GM18499 (cell line): ENCODE results near the gene TBX20.
"Not testable (repeated sequence)": the region's sequence is repeated elsewhere in the genome, so short reads cannot be mapped to it uniquely, and the experiment has no call there.

Experiments used
- ATAC-seq: cut with Tn5 transposase; IDR thresholded peaks from one replicate; pipeline ENCODE4 v1.9.1; 2021; ENCODE audit warnings: moderate number of reproducible peaks; ENCODE audit not compliant: insufficient read depth, unreplicated experiment

TBX20 gene

GRCh38 chr7:35180665-35181064, 73.2 kb downstream of the TBX20 start:
- not testable (repeated sequence) for ATAC-seq

- ATAC-seq, result not testable (repeated sequence)
Observed at GRCh38 chr7:35173176-35173575, 80.7 kb downstream of the TBX20 start.

GRCh38 chr7:35172131-35172530, 81.8 kb downstream of the TBX20 start:
- not testable (repeated sequence) for ATAC-seq

- not testable (repeated sequence) for ATAC-seq
Observed at GRCh38 chr7:35167658-35168057, 86.2 kb downstream of the TBX20 start.

GRCh38 chr7:35167158-35167557, 86.7 kb downstream of the TBX20 start:
- ATAC-seq, result not testable (repeated sequence)

GRCh38 chr7:35161059-35161740, 92.7 kb downstream of the TBX20 start:
- ATAC-seq, result not testable (repeated sequence)
